ENCODE data around the gene PPP4R3B. TPM values are rescaled to one million over a fixed set of nuclear protein-coding genes. Genes with fewer than 3 reads are reported as not detected.

The PPP4R3B gene
- total and polyA plus RNA-seq, 2 of the 13 experiments (the other 11 are each of a cell fraction or from before 2014, with no cell fraction given), result 24.2 to 53.0 TPM

DNA sequence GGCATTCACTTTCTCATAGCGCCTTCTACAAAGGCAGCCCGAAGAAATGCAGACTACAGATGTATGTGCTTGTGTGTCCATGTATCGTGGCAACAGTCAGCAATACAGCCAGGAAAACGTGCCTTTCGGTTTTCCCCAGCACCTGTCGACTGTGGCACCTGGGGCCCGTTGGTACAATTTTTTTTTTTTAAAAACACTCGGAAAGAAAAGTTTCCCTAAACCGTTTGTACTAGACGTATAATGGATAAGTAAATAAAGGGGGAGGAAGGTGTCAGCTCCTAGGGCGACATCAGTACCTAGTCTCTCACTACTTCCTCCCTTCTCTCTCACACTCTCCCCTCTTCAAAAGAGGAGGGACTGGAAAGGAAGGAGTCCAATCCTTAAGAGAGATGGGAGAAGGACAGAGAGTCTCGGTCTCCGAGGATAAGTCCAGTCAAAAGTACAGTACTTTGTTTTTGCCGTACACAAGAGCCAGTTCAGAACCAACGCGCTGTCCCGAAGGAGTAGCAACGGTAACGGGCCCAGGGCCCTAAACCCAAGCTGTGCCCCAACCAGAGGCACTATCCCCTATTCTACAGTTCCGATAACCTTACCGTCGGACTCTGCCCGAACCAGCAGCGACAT, 759 bp downstream of the PPP4R3B start (continued):
- no peak for TF ChIP-seq ELF4 (CRISPR knock-in tag; IDR thresholded peaks at IDR 0.05; ENCODE audit: borderline replicate concordance)
- TF ChIP-seq, protein P1, sequence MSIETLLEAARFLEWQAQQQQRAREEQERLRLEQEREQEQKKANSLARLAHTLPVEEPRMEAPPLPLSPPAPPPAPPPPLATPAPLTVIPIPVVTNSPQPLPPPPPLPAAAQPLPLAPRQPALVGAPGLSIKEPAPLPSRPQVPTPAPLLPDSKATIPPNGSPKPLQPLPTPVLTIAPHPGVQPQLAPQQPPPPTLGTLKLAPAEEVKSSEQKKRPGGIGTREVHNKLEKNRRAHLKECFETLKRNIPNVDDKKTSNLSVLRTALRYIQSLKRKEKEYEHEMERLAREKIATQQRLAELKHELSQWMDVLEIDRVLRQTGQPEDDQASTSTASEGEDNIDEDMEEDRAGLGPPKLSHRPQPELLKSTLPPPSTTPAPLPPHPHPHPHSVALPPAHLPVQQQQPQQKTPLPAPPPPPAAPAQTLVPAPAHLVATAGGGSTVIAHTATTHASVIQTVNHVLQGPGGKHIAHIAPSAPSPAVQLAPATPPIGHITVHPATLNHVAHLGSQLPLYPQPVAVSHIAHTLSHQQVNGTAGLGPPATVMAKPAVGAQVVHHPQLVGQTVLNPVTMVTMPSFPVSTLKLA (IDR thresholded peaks at IDR 0.05), result peak; percentile 34; the same call in 1 of the 2 replicates
- TF ChIP-seq ZSCAN12 (CRISPR knock-in tag; IDR thresholded peaks at IDR 0.05), result no peak
- TF ChIP-seq, protein P2, sequence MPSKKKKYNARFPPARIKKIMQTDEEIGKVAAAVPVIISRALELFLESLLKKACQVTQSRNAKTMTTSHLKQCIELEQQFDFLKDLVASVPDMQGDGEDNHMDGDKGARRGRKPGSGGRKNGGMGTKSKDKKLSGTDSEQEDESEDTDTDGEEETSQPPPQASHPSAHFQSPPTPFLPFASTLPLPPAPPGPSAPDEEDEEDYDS (CRISPR knock-in tag; IDR thresholded peaks at IDR 0.05), result 0 out of 2 replicates have a peak, but pooled peaks have one; percentile 31
- peak; percentile 11; the same call in 1 of the 2 replicates for TF ChIP-seq BCL6 (CRISPR knock-in tag; IDR thresholded peaks at IDR 0.05)
- TF ChIP-seq ZNF737 (CRISPR knock-in tag; IDR thresholded peaks at IDR 0.05; ENCODE audit: borderline replicate concordance), result no peak
- TF ChIP-seq SMARCE1 (IDR thresholded peaks at IDR 0.05; ENCODE audit: borderline replicate concordance), result no peak
- peak; percentile 32; the same call in 1 of the 2 replicates for TF ChIP-seq MAFF (IDR thresholded peaks at IDR 0.05; ENCODE audit: low read depth, low read length)
- TF ChIP-seq POLR2AphosphoS2 (IDR thresholded peaks at IDR 0.05; ENCODE audit: low read depth, low read length), result 0 out of 2 replicates have a peak, but pooled peaks have one; percentile 39
- TF ChIP-seq ZBTB1 (CRISPR knock-in tag; IDR thresholded peaks at IDR 0.05; ENCODE audit: borderline replicate concordance), result no peak
- no peak for TF ChIP-seq RARG (CRISPR knock-in tag; IDR thresholded peaks at IDR 0.05; ENCODE audit: low read depth)
- TF ChIP-seq PRMT3 (CRISPR knock-in tag; IDR thresholded peaks at IDR 0.05; ENCODE audit: borderline replicate concordance, low read depth), result no peak
- TF ChIP-seq, protein P3, sequence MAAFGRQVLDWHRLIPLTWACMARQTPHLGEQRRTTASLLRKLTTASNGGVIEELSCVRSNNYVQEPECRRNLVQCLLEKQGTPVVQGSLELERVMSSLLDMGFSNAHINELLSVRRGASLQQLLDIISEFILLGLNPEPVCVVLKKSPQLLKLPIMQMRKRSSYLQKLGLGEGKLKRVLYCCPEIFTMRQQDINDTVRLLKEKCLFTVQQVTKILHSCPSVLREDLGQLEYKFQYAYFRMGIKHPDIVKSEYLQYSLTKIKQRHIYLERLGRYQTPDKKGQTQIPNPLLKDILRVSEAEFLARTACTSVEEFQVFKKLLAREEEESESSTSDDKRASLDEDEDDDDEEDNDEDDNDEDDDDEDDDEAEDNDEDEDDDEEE (CRISPR knock-in tag; IDR thresholded peaks at IDR 0.05), result no peak
- TF ChIP-seq KDM2A (CRISPR knock-in tag; IDR thresholded peaks at IDR 0.05; ENCODE audit: borderline replicate concordance, low read depth), result no peak; the same call in 1 of the 2 replicates
- no peak for TF ChIP-seq SP5 (CRISPR knock-in tag; IDR thresholded peaks at IDR 0.05; ENCODE audit: borderline replicate concordance, low read depth)
- 0 out of 2 replicates have a peak, but pooled peaks have one; percentile 18 for TF ChIP-seq GATAD2A (CRISPR knock-in tag; IDR thresholded peaks at IDR 0.05)
- peak; percentile 41; the same call in 1 of the 2 replicates for TF ChIP-seq SPEN (CRISPR knock-in tag; IDR thresholded peaks at IDR 0.05; ENCODE audit: low read depth)
- TF ChIP-seq ZNF101 (CRISPR knock-in tag; IDR thresholded peaks at IDR 0.05; ENCODE audit: borderline replicate concordance, low read depth), result no peak
- TF ChIP-seq, protein P4, sequence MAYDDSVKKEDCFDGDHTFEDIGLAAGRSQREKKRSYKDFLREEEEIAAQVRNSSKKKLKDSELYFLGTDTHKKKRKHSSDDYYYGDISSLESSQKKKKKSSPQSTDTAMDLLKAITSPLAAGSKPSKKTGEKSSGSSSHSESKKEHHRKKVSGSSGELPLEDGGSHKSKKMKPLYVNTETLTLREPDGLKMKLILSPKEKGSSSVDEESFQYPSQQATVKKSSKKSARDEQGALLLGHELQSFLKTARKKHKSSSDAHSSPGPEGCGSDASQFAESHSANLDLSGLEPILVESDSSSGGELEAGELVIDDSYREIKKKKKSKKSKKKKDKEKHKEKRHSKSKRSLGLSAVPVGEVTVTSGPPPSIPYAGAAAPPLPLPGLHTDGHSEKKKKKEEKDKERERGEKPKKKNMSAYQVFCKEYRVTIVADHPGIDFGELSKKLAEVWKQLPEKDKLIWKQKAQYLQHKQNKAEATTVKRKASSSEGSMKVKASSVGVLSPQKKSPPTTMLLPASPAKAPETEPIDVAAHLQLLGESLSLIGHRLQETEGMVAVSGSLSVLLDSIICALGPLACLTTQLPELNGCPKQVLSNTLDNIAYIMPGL (CRISPR knock-in tag; IDR thresholded peaks at IDR 0.05; ENCODE audit: borderline replicate concordance in 1 of 2, low read depth in 1 of 2), result no peak; a peak in 1 of 4 replicates
- no peak for TF ChIP-seq ZNF672 (CRISPR knock-in tag; IDR thresholded peaks at IDR 0.05)
- TF ChIP-seq, protein P5, sequence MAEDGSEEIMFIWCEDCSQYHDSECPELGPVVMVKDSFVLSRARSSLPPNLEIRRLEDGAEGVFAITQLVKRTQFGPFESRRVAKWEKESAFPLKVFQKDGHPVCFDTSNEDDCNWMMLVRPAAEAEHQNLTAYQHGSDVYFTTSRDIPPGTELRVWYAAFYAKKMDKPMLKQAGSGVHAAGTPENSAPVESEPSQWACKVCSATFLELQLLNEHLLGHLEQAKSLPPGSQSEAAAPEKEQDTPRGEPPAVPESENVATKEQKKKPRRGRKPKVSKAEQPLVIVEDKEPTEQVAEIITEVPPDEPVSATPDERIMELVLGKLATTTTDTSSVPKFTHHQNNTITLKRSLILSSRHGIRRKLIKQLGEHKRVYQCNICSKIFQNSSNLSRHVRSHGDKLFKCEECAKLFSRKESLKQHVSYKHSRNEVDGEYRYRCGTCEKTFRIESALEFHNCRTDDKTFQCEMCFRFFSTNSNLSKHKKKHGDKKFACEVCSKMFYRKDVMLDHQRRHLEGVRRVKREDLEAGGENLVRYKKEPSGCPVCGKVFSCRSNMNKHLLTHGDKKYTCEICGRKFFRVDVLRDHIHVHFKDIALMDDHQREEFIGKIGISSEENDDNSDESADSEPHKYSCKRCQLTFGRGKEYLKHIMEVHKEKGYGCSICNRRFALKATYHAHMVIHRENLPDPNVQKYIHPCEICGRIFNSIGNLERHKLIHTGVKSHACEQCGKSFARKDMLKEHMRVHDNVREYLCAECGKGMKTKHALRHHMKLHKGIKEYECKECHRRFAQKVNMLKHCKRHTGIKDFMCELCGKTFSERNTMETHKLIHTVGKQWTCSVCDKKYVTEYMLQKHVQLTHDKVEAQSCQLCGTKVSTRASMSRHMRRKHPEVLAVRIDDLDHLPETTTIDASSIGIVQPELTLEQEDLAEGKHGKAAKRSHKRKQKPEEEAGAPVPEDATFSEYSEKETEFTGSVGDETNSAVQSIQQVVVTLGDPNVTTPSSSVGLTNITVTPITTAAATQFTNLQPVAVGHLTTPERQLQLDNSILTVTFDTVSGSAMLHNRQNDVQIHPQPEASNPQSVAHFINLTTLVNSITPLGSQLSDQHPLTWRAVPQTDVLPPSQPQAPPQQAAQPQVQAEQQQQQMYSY (CRISPR knock-in tag; IDR thresholded peaks at IDR 0.05), result no peak
